Fibroblast of skin of abdomen (primary cell): ENCODE measurements around the gene SLC24A4.
A peak's percentile ranks its signal among the peaks of the same experiment; 100 is the strongest.

Experiments used
- DNase-seq: peaks from one replicate; pipeline ENCODE4 v3.0.0-alpha.2; 2013

The SLC24A4 gene

GRCh38 chr14:92407410-92407809 is 84.4 kb downstream of the SLC24A4 start:
- no peak for DNase-seq

- DNase-seq = no peak
These were observed 86.1 kb downstream of the SLC24A4 start for GRCh38 chr14:92409043-92409442.

- no peak for DNase-seq
These were observed 88.2 kb downstream of the SLC24A4 start for GRCh38 chr14:92411135-92411534.

GRCh38 chr14:92411941-92412340 is 89.0 kb downstream of the SLC24A4 start:
- peak; percentile 58 for DNase-seq

GRCh38 chr14:92412912-92413311 is 89.9 kb downstream of the SLC24A4 start:
- peak; percentile 95 for DNase-seq

GRCh38 chr14:92413379-92413778 is 90.4 kb downstream of the SLC24A4 start:
- DNase-seq = peak; percentile 72

GRCh38 chr14:92414690-92415445 is 91.9 kb downstream of the SLC24A4 start:
- no peak for DNase-seq

GRCh38 chr14:92415969-92416368 is 93.0 kb downstream of the SLC24A4 start:
- no peak for DNase-seq

- DNase-seq = no peak
These were observed 93.6 kb downstream of the SLC24A4 start for GRCh38 chr14:92416544-92416943.

- no peak for DNase-seq
These were observed 94.8 kb downstream of the SLC24A4 start for GRCh38 chr14:92417759-92418158.

- DNase-seq = peak; percentile 70
These were observed 98.8 kb downstream of the SLC24A4 start for GRCh38 chr14:92421751-92422150.

GRCh38 chr14:92425101-92425500 is 102.1 kb downstream of the SLC24A4 start:
- peak; percentile 55 for DNase-seq

GRCh38 chr14:92426237-92426636 is 103.3 kb downstream of the SLC24A4 start:
- peak; percentile 76 for DNase-seq

- no peak for DNase-seq
These were observed 104.1 kb downstream of the SLC24A4 start for GRCh38 chr14:92427096-92427495.

GRCh38 chr14:92430686-92431085 is 107.7 kb downstream of the SLC24A4 start:
- no peak for DNase-seq

- DNase-seq = no peak
These were observed 108.3 kb downstream of the SLC24A4 start for GRCh38 chr14:92431199-92431725.

GRCh38 chr14:92433407-92433806 is 110.4 kb downstream of the SLC24A4 start:
- no peak for DNase-seq

- DNase-seq = no peak
These were observed 112.2 kb downstream of the SLC24A4 start for GRCh38 chr14:92435154-92435553.

- no peak for DNase-seq
These were observed 113.3 kb downstream of the SLC24A4 start for GRCh38 chr14:92436115-92436776.

GRCh38 chr14:92437309-92437708 is 114.3 kb downstream of the SLC24A4 start:
- DNase-seq = no peak

- no peak for DNase-seq
These were observed 114.8 kb downstream of the SLC24A4 start for GRCh38 chr14:92437729-92438285.

GRCh38 chr14:92439537-92440344 is 116.8 kb downstream of the SLC24A4 start:
- no peak for DNase-seq
